Calu3 (cell line): ENCODE measurements around the gene SLC45A3. TPM values are rescaled to one million over a fixed set of nuclear protein-coding genes. Genes with fewer than 3 reads are reported as not detected.

Source experiments
- BruUV-seq: library from RNA; stranded (reverse); fragments of 400-500 nt; replicated peaks from 2 replicates; lab custom pipeline; 2021; lab: Mats Ljungman, UMichigan
- CTCF ChIA-PET: fragments of 300-600 bp; sonication (Branson Sonifier 250); formaldehyde crosslinking; loops from one replicate; lab custom pipeline; 2022; ENCODE audit warnings: antibody characterized with exemption; lab: Charles Lee
- DNase-seq: peaks from one replicate; pipeline ENCODE4 v3.0.0; 2022
- H3K27ac Mint-ChIP-seq: one replicate; pipeline ENCODE4 v1.8.0; 2022; ENCODE audit warnings: mixed read lengths; ENCODE audit not compliant: unreplicated experiment
- H3K27me3 Mint-ChIP-seq: one replicate; pipeline ENCODE4 v1.8.0; 2022; ENCODE audit warnings: mixed read lengths; ENCODE audit not compliant: unreplicated experiment
- H3K36me3 Mint-ChIP-seq: one replicate; pipeline ENCODE4 v1.8.0; 2022; ENCODE audit warnings: mild to moderate bottlenecking, moderate library complexity, mixed read lengths; ENCODE audit not compliant: insufficient read depth, unreplicated experiment
- H3K4me1 Mint-ChIP-seq: one replicate; pipeline ENCODE4 v1.8.0; 2022; ENCODE audit warnings: mild to moderate bottlenecking, low read depth, mixed read lengths; ENCODE audit not compliant: unreplicated experiment
- H3K4me3 Mint-ChIP-seq: one replicate; pipeline ENCODE4 v1.8.0; 2022; ENCODE audit warnings: mild to moderate bottlenecking, low read depth, moderate library complexity, mixed read lengths; ENCODE audit not compliant: unreplicated experiment
- H3K9me3 Mint-ChIP-seq: one replicate; pipeline ENCODE4 v1.8.0; 2022; ENCODE audit warnings: low read depth, mixed read lengths; ENCODE audit not compliant: unreplicated experiment
- intact Hi-C: fragments of 100-400 bp; cut with micrococcal nuclease; formaldehyde crosslinking; loops from one replicate; pipeline ENCODE4 v1.10.0; 2022; ENCODE audit not compliant: unreplicated experiment
- total RNA-seq: library from RNA; stranded (reverse); gene quantifications from 2 replicates; pipeline ENCODE4 v1.2.3, GENCODE V29; 2022
- TF ChIP-seq, protein P1 (sequence below): fragments of 200-600 bp; IDR thresholded peaks from one replicate; pipeline ENCODE4 v1.8.0; 2022; ENCODE audit warnings: antibody characterized with exemption; ENCODE audit not compliant: unreplicated experiment

The SLC45A3 gene
- total RNA-seq, 1 experiment from 2014 or later: 27.5 TPM

DNA sequence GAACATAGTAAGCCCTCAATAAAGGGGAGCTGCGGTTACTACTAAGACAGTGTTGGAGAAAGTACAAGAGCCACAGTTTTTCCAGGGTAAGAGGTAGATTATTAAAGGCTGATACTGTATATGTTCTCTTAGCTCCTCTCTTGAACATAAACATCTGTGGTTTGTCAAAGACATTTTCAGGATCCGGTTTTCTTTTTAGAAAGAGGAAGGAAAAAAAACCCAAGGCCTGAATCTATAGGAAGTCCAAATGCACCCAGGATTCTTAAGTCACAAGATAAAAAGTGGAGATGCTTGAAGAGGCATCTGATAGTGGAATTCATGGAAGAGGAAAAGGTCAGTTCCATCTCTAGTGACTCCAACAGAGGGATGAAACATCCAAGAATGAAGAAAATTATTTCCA lies 24.6 kb upstream of the SLC45A3 start:
- BruUV-seq: no TSS peak
- Mint-ChIP-seq H3K4me1 (no peaks in the 10 kb centered on the region), H3K9me3 (no peaks in the 10 kb centered on the region), H3K27me3 (no peaks in the 10 kb centered on the region), H3K36me3 (peaks cover 61% of the 10 kb centered on the region), H3K4me3 (no peak overlapping the region), H3K27ac (no peak overlapping the region)
- intact Hi-C loops: no loop called here
- CTCF ChIA-PET: no interaction called here
- TF ChIP-seq, protein P1, sequence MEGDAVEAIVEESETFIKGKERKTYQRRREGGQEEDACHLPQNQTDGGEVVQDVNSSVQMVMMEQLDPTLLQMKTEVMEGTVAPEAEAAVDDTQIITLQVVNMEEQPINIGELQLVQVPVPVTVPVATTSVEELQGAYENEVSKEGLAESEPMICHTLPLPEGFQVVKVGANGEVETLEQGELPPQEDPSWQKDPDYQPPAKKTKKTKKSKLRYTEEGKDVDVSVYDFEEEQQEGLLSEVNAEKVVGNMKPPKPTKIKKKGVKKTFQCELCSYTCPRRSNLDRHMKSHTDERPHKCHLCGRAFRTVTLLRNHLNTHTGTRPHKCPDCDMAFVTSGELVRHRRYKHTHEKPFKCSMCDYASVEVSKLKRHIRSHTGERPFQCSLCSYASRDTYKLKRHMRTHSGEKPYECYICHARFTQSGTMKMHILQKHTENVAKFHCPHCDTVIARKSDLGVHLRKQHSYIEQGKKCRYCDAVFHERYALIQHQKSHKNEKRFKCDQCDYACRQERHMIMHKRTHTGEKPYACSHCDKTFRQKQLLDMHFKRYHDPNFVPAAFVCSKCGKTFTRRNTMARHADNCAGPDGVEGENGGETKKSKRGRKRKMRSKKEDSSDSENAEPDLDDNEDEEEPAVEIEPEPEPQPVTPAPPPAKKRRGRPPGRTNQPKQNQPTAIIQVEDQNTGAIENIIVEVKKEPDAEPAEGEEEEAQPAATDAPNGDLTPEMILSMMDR: no peak
- DNase-seq: no peak

DNA sequence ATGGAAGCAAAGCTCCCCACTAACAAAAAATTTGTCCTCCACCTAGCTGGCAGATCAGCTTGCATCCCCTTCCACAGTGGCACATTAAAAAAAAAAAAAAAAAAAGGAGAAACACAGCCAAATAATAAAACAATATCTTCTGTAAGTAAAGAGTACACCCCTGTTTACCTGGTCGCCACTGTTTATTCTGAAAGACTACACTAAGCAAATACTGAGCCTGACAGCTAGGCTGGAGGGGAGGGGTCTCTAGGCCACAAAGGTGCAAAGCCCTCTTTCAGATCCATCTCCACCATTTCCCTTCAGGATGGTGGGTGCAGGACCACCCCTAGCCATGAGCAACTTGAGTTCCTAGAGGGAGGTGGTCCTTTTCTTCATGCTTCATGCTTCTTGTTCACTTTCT lies 22.8 kb upstream of the SLC45A3 start:
- no peak overlapping the region for H3K27ac Mint-ChIP-seq
- no peak overlapping the region for H3K4me3 Mint-ChIP-seq
- H3K27me3 Mint-ChIP-seq: no peaks in the 10 kb centered on the region
- no peak for DNase-seq
- TF ChIP-seq, protein P1: no peak
- H3K4me1 Mint-ChIP-seq: no peaks in the 10 kb centered on the region
- no peaks in the 10 kb centered on the region for H3K9me3 Mint-ChIP-seq
- CTCF ChIA-PET: interaction anchor here (0.6 kb wide), 1 partner anchor 9 kb away, joined by 3 read pairs; no protein-coding TSS in a partner anchor
- intact Hi-C loops: no loop called here
- H3K36me3 Mint-ChIP-seq: peaks cover 56% of the 10 kb centered on the region
- BruUV-seq: no TSS peak

DNA sequence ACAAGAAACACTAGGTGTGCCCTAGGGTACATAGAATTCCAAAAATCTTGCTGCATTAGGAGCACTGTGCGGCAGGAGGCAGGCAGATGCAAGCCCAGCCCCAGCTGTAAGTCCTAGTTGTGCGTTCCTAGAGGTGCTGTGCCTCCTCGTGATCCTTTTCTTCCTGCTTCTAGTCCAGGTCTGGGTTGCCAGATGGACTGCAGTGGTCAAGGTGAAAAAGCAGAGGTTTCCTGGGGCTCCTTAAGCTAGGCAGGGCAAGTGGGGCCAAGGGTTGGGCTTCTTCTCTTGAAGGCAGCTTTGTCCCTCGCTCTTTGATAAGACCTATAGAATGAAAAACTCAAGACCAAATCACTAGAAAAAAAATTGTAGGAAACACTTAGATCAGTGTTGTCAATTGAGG lies 21.6 kb upstream of the SLC45A3 start:
- Mint-ChIP-seq H3K36me3 (peaks cover 56% of the 10 kb centered on the region), H3K9me3 (no peaks in the 10 kb centered on the region), H3K4me3 (no peak overlapping the region), H3K4me1 (no peaks in the 10 kb centered on the region), H3K27me3 (no peaks in the 10 kb centered on the region), H3K27ac (no peak overlapping the region)
- BruUV-seq: no TSS peak
- intact Hi-C loops: no loop called here
- CTCF ChIA-PET: interaction anchor here (0.6 kb wide), 1 partner anchor 56 kb away, joined by 3 read pairs; no protein-coding TSS in a partner anchor
- TF ChIP-seq, protein P1: no peak
- DNase-seq: no peak

DNA sequence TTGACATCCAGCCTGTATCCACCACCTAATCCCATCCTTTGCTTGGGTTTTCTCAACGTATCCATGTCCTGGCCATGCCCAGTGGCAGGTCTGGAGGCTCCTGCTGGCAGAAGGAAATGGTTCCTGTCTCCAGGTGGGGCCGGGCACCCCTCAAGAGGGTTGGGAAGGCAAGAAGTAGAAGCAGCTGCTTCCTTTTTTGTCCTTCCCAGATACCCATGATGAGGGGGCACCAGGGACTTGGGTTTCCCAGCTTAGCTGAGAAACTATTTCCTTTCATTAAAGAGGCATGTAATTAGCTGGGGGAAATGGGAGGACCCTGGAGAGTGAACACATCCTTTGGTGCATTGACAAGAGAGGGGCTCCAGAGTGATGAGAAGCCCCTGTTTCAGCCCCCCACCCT lies 21.1 kb upstream of the SLC45A3 start:
- CTCF ChIA-PET: no interaction called here
- DNase-seq: no peak
- peaks cover 56% of the 10 kb centered on the region for H3K36me3 Mint-ChIP-seq
- TF ChIP-seq, protein P1: no peak
- no peaks in the 10 kb centered on the region for H3K4me1 Mint-ChIP-seq
- intact Hi-C loops: no loop called here
- H3K27ac Mint-ChIP-seq: no peak overlapping the region
- H3K9me3 Mint-ChIP-seq: no peaks in the 10 kb centered on the region
- no peak overlapping the region for H3K4me3 Mint-ChIP-seq
- no TSS peak for BruUV-seq
- no peaks in the 10 kb centered on the region for H3K27me3 Mint-ChIP-seq
